HG02610 (cell line): ENCODE data around the gene GRIK3.
"Not testable (repeated sequence)": the region's sequence is repeated elsewhere in the genome, so short reads cannot be mapped to it uniquely, and the experiment has no call there.

Source experiments
- ATAC-seq: cut with Tn5 transposase; IDR thresholded peaks from one replicate; pipeline ENCODE4 v1.9.1; 2021; ENCODE audit warnings: mild to moderate bottlenecking, moderate library complexity; ENCODE audit not compliant: unreplicated experiment

Gene GRIK3

GRCh38 chr1:37034121-37035013 lies at the start of gene GRIK3:
Gene GRIK3 (minus strand): TSS chr1:37034515. CDS start chr1:37034108, 407 bp downstream.
- ATAC-seq = no peak

- no peak for ATAC-seq
Observed at GRCh38 chr1:37084013-37084412, 49.7 kb upstream of the GRIK3 start.

GRCh38 chr1:37083603-37084002 lies 49.3 kb upstream of the GRIK3 start:
- ATAC-seq = no peak

- not testable (repeated sequence) for ATAC-seq
Observed at GRCh38 chr1:37080296-37080986, 46.1 kb upstream of the GRIK3 start.

- ATAC-seq = no peak
Observed at GRCh38 chr1:37078866-37079265, 44.6 kb upstream of the GRIK3 start.

GRCh38 chr1:37076168-37076567 lies 41.9 kb upstream of the GRIK3 start:
- no peak for ATAC-seq

GRCh38 chr1:37073854-37074379 lies 39.6 kb upstream of the GRIK3 start:
- ATAC-seq = no peak

- no peak for ATAC-seq
Observed at GRCh38 chr1:37073152-37073853, 39.0 kb upstream of the GRIK3 start.

GRCh38 chr1:37071829-37072228 lies 37.5 kb upstream of the GRIK3 start:
- ATAC-seq = no peak

- no peak for ATAC-seq
Observed at GRCh38 chr1:37070126-37070525, 35.8 kb upstream of the GRIK3 start.

GRCh38 chr1:37069406-37069805 lies 35.1 kb upstream of the GRIK3 start:
- no peak for ATAC-seq

- no peak for ATAC-seq
Observed at GRCh38 chr1:37068897-37069296, 34.6 kb upstream of the GRIK3 start.

- no peak for ATAC-seq
Observed at GRCh38 chr1:37068260-37068659, 33.9 kb upstream of the GRIK3 start.

GRCh38 chr1:37064039-37064438 lies 29.7 kb upstream of the GRIK3 start:
- no peak for ATAC-seq

- no peak for ATAC-seq
Observed at GRCh38 chr1:37059346-37059745, 25.0 kb upstream of the GRIK3 start.

- no peak for ATAC-seq
Observed at GRCh38 chr1:37058424-37058988, 24.2 kb upstream of the GRIK3 start.

- no peak for ATAC-seq
Observed at GRCh38 chr1:37056325-37056724, 22.0 kb upstream of the GRIK3 start.

- no peak for ATAC-seq
Observed at GRCh38 chr1:37055631-37056030, 21.3 kb upstream of the GRIK3 start.

- no peak for ATAC-seq
Observed at GRCh38 chr1:37053173-37053572, 18.9 kb upstream of the GRIK3 start.

- no peak for ATAC-seq
Observed at GRCh38 chr1:37052120-37052519, 17.8 kb upstream of the GRIK3 start.

GRCh38 chr1:37051346-37051745 lies 17.0 kb upstream of the GRIK3 start:
- no peak for ATAC-seq
